Gastroesophageal sphincter (tissue), 4 donors: ENCODE results near the gene PLA2G4B. TPM values are rescaled to one million over a fixed set of nuclear protein-coding genes. Genes with fewer than 3 reads are reported as not detected.
A peak's percentile ranks its signal among the peaks of the same experiment; 100 is the strongest.

Experiments
- ATAC-seq: fragments of 150-250 bp; one replicate; pipeline ENCODE4 v1.9.1; 2016; ENCODE audit warnings: mild to moderate bottlenecking, moderate library complexity
- H3K27ac ChIP-seq, 4 donors: fragments of 200-600 bp; sonication (generic) in 3 of 4; 1 replicate in 3 of 4; 2 replicates in 1 of 4; pipeline ENCODE4 v1.5.1; 2016 to 2019
- H3K27me3 ChIP-seq: fragments of 200-600 bp; sonication (generic); one replicate; pipeline ENCODE4 v1.5.1; 2019
- H3K36me3 ChIP-seq, 2 donors: fragments of 200-600 bp; sonication (generic); one replicate each; pipeline ENCODE4 v1.5.1; 2019; ENCODE audit warnings: control low read depth in 1 of 2
- H3K4me1 ChIP-seq, 3 donors: fragments of 200-600 bp; sonication (generic); 1 replicate in 2 of 3; 2 replicates in 1 of 3; pipeline ENCODE4 v1.5.1; 2016 to 2019; ENCODE audit warnings: control low read depth in 2 of 3
- H3K4me3 ChIP-seq, 2 donors: fragments of 200-600 bp; sonication (generic); one replicate each; pipeline ENCODE4 v1.5.1; 2019; ENCODE audit warnings: mild to moderate bottlenecking in 1 of 2, moderate library complexity in 1 of 2
- H3K9me3 ChIP-seq, 3 donors: fragments of 200-600 bp; sonication (generic); one replicate each; pipeline ENCODE4 v1.5.1; 2017 to 2019; ENCODE audit warnings: control low read depth in 2 of 3
- EP300 ChIP-seq: sonication (generic); formaldehyde crosslinking; IDR thresholded peaks from one replicate; pipeline ENCODE4 v1.6.1; 2017; ENCODE audit warnings: antibody characterized with exemption, mild to moderate bottlenecking
- POLR2A ChIP-seq, 2 donors: fragments of 450-650 bp; IDR thresholded peaks; one replicate each; pipeline ENCODE4 v1.6.1; 2017; ENCODE audit warnings: antibody characterized with exemption in 2 of 2, mild to moderate bottlenecking in 2 of 2, moderate library complexity in 1 of 2
- POLR2AphosphoS5 ChIP-seq: sonication (generic); formaldehyde crosslinking; IDR thresholded peaks from one replicate; pipeline ENCODE4 v1.6.1; 2017; ENCODE audit warnings: antibody characterized with exemption
- WGBS, 2 donors: methylation state at CpG; one replicate each; pipeline ENCODE4 v1.1.5; 2018; ENCODE audit warnings: low coverage in 1 of 2; 5-methylcytosine and 5-hydroxymethylcytosine counted together
- total RNA-seq, 4 donors: library from RNA; depleted of rRNA; stranded (reverse); fragments of >200 nt; gene quantifications; one replicate each; pipeline ENCODE4 v1.1.0, GENCODE V29; 2016
- TF ChIP-seq, protein P1 (sequence below), 4 experiments: fragments of 200-600 bp in 2 of 4; fragments of 450-650 bp in 2 of 4; sonication (generic) in 1 of 4; IDR thresholded peaks; one replicate each; pipeline ENCODE4 v1.5.1; 2017 to 2019; ENCODE audit warnings: antibody characterized with exemption in 4 of 4, mild to moderate bottlenecking in 2 of 4, moderate library complexity in 2 of 4

Gene PLA2G4B, protein sequence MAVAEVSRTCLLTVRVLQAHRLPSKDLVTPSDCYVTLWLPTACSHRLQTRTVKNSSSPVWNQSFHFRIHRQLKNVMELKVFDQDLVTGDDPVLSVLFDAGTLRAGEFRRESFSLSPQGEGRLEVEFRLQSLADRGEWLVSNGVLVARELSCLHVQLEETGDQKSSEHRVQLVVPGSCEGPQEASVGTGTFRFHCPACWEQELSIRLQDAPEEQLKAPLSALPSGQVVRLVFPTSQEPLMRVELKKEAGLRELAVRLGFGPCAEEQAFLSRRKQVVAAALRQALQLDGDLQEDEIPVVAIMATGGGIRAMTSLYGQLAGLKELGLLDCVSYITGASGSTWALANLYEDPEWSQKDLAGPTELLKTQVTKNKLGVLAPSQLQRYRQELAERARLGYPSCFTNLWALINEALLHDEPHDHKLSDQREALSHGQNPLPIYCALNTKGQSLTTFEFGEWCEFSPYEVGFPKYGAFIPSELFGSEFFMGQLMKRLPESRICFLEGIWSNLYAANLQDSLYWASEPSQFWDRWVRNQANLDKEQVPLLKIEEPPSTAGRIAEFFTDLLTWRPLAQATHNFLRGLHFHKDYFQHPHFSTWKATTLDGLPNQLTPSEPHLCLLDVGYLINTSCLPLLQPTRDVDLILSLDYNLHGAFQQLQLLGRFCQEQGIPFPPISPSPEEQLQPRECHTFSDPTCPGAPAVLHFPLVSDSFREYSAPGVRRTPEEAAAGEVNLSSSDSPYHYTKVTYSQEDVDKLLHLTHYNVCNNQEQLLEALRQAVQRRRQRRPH
- total RNA-seq, result 1 to 10 TPM; 2.5 to 7.0 (median 3.6) TPM

DNA sequence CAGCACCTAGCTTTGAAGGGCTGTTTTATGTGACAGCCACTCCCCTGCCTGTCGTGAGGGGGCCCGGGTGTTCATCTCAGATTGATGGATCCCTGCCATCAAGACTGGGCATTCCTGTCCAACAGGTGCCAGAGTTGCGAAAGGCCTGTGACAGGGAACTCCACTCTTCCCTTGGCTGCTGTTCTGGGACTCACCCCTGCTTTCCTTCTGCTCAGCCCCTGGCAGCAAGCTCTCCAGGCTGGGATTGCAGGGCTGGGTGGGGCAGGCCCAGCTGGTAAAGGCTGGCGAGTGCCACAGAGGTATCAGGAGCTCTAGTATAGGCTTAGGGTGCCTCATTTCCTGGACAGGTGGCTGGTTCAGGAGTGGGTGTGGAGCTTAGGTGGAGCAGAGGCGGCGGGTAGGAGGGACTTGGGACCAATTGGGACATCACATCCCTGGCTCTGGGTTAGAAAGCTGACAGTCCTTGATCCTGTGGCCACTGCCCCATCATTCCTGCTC lies at the start of gene PLA2G4B:
Gene PLA2G4B (plus strand): TSS at position 448 of the 498 bp plus-strand sequence. CDS start 67 bp downstream, outside the sequence.
- TF ChIP-seq EP300, result no peak
- TF ChIP-seq, protein P1, sequence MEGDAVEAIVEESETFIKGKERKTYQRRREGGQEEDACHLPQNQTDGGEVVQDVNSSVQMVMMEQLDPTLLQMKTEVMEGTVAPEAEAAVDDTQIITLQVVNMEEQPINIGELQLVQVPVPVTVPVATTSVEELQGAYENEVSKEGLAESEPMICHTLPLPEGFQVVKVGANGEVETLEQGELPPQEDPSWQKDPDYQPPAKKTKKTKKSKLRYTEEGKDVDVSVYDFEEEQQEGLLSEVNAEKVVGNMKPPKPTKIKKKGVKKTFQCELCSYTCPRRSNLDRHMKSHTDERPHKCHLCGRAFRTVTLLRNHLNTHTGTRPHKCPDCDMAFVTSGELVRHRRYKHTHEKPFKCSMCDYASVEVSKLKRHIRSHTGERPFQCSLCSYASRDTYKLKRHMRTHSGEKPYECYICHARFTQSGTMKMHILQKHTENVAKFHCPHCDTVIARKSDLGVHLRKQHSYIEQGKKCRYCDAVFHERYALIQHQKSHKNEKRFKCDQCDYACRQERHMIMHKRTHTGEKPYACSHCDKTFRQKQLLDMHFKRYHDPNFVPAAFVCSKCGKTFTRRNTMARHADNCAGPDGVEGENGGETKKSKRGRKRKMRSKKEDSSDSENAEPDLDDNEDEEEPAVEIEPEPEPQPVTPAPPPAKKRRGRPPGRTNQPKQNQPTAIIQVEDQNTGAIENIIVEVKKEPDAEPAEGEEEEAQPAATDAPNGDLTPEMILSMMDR (IDR thresholded peaks at IDR 0.05), result no peak
- no peak for TF ChIP-seq POLR2A (IDR thresholded peaks at IDR 0.05)
- TF ChIP-seq POLR2AphosphoS5, result no peak
- Histone ChIP-seq H3K4me3 (no peak within 1 kb of the TSS), H3K4me1 (no peaks in the 10 kb centered on the region), H3K36me3 (peaks cover 0 to 76% of the 10 kb centered on the region in 2 donors), H3K27me3 (no peaks in the 10 kb centered on the region), H3K9me3 (no peaks in the 10 kb centered on the region), H3K27ac (no peak within 1 kb of the TSS)
- 95% methylated on average over 4 of the region's 6 CpGs; no CpG with 5 or more reads in 1 of the 2 donors for WGBS, 2 donors
- no peak for ATAC-seq

DNA sequence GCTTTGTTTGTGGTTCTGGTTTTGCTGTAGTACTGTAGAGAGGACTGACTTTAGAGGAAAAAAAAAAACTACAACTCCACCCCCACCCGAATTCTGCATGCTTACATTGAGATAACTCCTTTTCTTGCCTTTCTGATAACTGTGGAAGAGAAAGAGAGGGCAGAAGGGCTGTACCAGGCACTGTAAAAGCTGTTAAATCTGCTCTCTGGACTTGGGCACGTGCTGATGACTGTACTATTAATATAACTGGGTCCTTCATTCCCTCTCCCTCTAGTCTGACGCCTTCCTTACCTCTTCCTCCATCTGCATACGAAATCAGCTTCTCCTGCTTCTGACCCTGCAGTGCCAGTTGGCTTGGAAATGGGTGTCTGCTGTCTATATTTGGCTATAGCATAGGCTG lies 49.4 kb upstream of the PLA2G4B start:
- no peaks in the 10 kb centered on the region for H3K9me3 ChIP-seq
- TF ChIP-seq, protein P1 (IDR thresholded peaks at IDR 0.05), result no peak
- TF ChIP-seq EP300 (no peak), POLR2AphosphoS5 (no peak), POLR2A (IDR thresholded peaks at IDR 0.05) (no peak)
- ATAC-seq, result no peak

DNA sequence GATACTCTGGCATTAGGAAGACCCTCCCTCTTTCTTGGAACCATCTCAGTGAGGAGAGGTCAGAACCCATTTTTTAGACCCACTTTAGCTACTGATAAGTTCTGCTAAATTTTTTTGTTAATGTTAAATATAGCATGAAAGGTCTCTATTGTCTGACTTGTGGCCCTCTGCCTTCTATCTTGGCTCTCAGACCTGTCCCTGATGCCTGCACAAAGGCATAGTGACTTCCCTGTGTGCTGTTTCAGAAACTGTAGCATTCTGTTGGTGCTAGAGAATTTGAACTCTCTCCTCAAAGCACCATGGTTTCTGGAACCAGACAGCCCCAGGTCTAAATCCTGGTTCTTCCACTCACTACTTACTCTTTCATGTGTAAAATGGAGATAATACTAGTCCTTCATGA lies 49.0 kb upstream of the PLA2G4B start:
- no peaks in the 10 kb centered on the region for H3K27me3 ChIP-seq
- H3K27ac ChIP-seq, result peak overlapping the region in 3 of 4 donors; percentile 35 to 68 (median 62)
- H3K4me1 ChIP-seq, result peaks cover 29 to 66% (median 35%) of the 10 kb centered on the region in 3 donors
- H3K4me3 ChIP-seq, result no peak overlapping the region
- ATAC-seq, result no peak
- H3K36me3 ChIP-seq, result no peaks in the 10 kb centered on the region
- TF ChIP-seq EP300 (no peak), POLR2AphosphoS5 (no peak), POLR2A (IDR thresholded peaks at IDR 0.05) (no peak)
- TF ChIP-seq, protein P1 (IDR thresholded peaks at IDR 0.05), result no peak
- no peaks in the 10 kb centered on the region for H3K9me3 ChIP-seq

More for the DNA sequence above, 49.4 kb upstream of the PLA2G4B start:
- Histone ChIP-seq H3K27ac (peak overlapping the region in 3 of 4 donors; percentile 35 to 68 (median 62)), H3K4me3 (no peak overlapping the region), H3K4me1 (peaks cover 29 to 65% (median 35%) of the 10 kb centered on the region in 3 donors), H3K36me3 (no peaks in the 10 kb centered on the region), H3K27me3 (no peaks in the 10 kb centered on the region)
- 27 to 71% methylated on average over 3 to 4 of the region's 4 CpGs for WGBS, 2 donors

DNA sequence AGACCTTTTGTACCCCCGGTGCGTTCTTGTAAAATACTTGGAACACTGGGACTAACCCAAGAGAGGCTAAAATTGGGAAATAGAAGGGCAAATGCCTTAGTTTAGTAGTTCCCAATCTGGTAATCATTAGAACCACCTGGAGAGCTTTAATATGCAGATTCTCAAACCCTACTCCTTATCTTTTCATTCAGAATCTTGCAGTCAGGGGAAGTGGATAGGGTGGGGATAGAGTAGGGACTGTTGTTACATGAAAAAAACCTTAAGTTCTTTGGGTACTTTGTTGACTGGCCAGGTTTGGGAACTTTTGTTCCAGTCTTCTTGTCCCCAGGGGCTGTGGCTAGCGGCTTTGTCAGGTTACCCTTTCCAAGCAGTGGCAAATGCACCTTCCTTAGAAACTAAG lies 48.5 kb upstream of the PLA2G4B start:
- no peaks in the 10 kb centered on the region for H3K36me3 ChIP-seq
- ATAC-seq, result no peak
- H3K4me1 ChIP-seq, result peaks cover 29 to 67% (median 35%) of the 10 kb centered on the region in 3 donors
- 77 to 82% methylated on average over 3 of the region's 3 CpGs for WGBS, 2 donors
- H3K4me3 ChIP-seq, result no peak overlapping the region
- no peaks in the 10 kb centered on the region for H3K9me3 ChIP-seq
- TF ChIP-seq EP300 (no peak), POLR2A (IDR thresholded peaks at IDR 0.05) (no peak), POLR2AphosphoS5 (no peak)
- TF ChIP-seq, protein P1 (IDR thresholded peaks at IDR 0.05), result no peak
- no peaks in the 10 kb centered on the region for H3K27me3 ChIP-seq
- peak overlapping the region; percentile 31 to 82 (median 65) for H3K27ac ChIP-seq
